Measurements from ENCODE around the gene SHMT1.
"Not testable (repeated sequence)": the region's sequence is repeated elsewhere in the genome, so short reads cannot be mapped to it uniquely, and the experiment has no call there.

The SHMT1 gene

DNA sequence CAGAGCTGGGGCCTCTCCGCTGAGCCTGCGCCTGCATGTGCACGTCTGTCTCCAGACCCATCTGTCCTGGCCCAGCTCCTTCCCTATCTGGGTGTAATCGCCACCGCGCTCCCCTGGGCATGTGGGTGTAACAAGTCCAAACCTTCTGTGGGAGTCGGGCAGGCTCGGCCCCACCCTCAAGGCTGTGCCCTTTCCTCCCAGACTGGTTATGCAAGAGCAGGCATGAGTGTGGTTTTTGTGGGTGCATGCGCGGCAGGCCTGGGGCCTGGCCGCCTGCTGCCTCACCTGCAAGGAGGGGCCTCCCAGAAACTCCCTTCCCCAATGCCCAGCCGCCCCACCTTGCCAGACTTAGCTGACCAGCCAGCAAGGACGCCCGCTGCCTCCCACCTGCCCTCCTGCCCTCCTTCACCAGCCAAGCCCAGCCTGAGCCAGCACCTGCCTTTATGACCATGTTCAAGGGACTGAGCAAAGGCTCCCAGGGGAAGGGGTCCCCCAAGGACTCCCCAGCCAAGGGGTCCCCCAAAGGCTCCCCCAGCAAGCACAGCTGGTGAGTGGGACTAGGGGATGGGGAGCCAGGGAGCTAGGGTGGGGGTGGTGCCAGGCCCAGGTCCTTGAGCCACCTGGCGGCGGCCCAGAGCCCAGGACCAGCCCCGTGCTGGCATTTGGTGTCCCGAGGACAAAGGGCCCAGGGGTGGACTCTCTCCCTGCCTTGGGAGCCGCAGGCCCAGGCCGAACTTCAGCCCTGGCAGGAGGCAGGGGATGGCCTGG lies 14.3 kb upstream of the SHMT1 start, which contains the start of gene EVPLL:
Gene EVPLL (plus strand): TSS at position 342 of the 768 bp plus-strand sequence. CDS start 3,160 bp downstream, outside the sequence.
- DNase-seq, result peak; percentile 13

- DNase-seq, result no peak
Measured at GRCh38 chr17:18374216-18374615, 10.9 kb upstream of the SHMT1 start.

DNA sequence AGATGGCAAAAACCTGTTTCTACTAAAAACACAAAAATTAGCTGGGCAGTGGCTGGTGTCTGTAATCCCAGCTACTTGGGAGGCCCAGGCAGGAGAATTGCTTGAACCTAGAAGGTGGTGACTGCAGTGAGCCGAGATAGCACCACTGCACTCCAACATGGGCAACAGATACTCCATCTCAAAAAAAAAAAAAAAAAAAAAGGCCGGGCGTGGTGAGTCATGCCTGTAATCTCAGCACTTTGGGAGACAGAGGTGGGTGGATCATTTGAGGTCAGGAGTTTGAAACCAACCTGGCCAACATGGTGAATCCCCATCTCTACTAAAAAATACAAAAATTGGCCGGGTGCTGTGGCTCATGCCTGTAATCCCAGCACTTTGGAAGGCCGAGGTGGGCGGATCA lies 9.8 kb upstream of the SHMT1 start:
- DNase-seq, result not testable (repeated sequence)

- no peak for DNase-seq
Measured at GRCh38 chr17:18371455-18371854, 8.1 kb upstream of the SHMT1 start.

DNA sequence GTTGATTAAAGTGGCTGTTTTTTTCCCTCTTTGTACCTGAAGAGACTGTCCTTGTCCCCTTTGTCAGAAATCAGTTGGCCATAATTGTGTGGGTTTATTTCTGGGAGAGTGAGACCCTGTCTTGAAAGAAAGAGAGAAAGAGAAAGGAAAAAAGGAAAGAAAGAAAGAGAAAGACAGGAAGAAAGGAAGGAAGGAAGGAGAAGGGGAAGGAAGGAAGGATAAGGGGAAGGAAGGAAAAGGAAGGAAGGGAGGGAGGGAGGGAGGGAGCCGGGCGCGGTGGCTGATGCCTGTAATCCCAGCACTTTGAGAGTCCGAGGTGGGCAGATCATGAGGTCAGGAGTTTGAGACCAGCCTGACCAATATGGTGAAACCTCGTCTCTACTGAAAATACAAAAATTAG lies 7.4 kb upstream of the SHMT1 start:
- DNase-seq, result no peak

DNA sequence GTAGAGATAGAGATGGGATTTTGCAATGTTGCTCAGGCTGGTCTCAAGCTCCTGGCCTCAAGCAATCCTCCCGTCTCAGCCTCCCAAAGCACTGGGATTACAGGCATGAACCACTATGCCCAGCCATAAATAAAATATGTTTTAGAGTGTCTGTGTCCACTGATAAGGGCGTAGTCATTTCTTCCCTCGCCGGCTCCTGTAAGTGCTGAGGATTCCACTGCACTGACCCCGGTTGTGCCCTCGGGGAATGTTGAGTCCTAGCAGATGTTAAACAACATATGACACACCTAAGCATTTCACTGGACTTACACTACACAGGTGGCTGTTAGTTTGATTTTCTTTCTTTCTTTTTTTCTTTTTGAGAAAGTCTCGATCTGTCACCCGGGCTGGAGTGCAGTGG lies 5.6 kb upstream of the SHMT1 start:
- no peak for DNase-seq

DNA sequence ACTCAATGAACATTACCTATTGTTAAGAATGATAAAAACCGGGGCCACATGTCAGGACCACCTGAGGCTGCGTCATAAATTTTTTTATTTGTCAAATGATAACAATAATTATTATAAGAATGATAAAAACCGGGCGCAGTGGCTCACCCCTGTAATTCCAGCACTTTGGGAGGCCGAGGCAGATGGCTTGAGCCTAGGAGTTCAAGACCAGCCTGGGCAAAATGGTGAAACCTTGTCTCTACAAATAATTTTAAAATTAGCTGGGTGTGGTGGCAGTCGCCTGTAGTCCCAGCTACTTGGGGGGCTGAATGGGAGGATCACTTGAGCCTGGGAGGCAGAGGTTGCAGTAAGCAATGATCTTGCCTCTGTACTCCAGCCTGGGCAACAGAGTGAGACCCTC lies 816 bp upstream of the SHMT1 start:
- no peak for DNase-seq

DNA sequence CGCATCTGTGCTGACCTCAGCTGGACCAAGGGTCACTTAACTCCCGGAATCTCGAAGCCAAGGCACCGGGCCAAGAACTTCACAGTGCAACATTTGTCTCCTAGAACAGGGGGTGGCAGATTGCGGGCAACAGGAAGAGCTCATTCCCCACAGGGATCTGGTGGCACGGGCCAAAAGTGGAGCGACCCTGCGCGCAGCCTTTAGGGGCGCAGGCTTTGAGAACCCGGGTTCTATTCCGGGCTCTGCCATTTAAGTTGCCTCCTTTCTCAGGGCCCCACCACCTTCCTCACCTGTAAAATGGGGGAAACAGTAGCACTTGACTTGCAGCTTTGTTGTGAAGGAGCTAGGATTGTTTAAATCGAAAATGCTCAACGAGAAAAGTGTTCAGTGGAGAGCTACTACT lies 651 bp downstream of the SHMT1 start:
- no peak for DNase-seq

GRCh38 chr17:18361837-18362697 lies 1.3 kb downstream of the SHMT1 start:
- no peak for DNase-seq

DNA sequence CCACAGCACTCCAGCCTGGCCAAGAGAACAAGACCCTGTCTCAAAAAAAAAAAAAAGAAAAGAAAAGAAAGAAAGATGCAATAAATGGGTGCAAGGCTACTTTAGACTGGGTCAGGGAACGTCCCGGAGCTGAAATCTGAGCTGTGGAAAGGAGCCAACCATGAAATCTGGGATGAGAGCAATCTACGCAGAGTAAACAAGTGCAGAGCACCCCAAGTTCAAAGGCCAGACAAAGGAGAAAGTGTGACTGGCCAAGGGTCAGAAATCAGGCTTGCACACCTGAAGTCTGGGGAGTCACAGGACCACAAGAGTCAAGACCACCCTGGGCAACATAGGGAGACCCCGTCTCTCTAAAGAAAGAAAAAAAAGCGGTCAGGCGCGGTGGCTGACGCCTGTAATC lies 2.8 kb downstream of the SHMT1 start:
- DNase-seq, result no peak

DNA sequence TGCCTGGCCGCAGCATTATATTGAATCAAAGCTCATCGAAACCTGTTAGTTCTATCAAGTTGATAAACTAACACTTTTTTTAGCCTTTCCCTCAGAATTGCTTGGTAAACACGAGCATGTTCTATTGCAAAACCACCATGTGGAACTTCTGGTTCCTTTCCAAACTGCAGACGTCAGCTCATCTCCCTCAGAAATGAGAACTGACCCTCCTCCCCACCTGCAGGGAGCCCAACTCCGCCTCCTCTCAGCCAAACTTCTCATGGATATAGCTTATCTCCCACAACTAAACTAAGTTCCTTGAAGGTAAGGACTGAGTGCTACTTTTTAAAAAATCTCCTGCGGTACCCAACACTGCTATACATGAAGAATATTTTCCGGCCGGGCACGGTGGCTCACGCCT lies 6.7 kb downstream of the SHMT1 start:
- DNase-seq, result no peak

GRCh38 chr17:18353541-18353940 lies 9.8 kb downstream of the SHMT1 start:
- DNase-seq, result no peak

DNA sequence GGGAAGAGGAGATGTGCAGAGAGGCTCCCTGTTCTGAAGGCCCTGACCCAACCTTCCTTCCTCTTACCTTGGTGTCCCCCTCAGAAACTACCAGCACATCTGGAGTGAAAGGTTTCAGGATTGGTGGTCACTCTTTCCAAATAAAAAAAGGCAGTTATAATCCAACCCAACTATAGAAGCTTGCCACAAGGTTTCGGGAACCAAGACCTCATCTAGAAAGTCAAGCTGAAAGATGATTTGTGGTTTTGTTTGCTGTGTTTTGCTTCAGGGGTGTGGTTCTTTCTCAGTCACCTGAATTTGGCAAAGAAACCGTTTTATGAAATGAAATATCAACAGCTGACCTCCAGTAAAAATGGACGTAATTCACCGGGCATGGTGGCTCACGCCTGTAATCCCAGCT lies 19.3 kb downstream of the SHMT1 start:
- no peak for DNase-seq

DNA sequence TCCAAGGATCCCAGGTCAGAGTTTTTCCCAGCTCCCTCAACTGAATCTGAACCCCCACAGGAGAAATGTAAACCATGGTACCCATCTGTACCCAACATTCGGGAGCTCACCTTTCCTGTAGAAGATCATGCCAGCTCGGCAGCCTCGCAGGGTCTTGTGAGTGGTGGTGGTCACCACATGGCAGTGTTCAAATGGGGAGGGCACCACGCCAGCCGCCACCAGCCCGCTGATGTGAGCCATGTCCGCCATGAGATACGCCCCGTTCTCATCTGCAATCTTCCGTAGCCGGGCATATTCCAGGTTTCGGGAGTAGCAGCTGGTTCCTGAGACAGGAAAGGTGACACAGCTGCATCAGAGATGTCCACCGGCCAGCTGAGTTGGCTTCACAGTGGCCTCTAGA lies 23.4 kb downstream of the SHMT1 start:
- DNase-seq, result no peak

- not testable (repeated sequence) for DNase-seq
Measured at GRCh38 chr17:18338158-18338557, 25.2 kb downstream of the SHMT1 start.

DNA sequence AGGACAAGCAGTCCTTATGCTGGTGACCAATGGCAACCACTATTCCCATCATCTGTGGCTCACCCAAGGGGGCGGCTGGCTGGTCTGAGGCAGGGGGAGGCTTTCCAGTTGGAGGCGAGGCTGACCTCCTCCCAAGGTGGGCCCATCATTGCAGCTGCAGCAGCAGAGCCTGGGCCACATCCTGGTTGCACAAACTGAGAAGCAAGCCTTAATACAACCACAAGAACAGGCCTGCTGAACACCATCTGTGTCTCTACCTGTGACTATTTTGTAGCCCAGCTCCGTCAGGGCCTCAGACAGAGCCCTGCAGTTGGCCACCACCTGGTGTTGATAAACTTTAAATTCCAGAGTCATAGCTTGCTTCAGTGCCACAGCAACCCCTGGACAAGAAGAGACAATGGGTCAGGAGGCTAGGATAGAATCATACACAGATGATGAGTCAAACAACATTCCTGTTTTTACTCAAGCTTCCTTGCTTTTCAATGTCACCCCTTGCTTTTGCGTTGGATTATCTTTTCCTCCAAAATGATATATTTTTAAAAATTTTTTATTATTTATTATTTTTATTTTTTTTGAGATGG lies 30.4 kb downstream of the SHMT1 start:
- DNase-seq, result no peak

DNA sequence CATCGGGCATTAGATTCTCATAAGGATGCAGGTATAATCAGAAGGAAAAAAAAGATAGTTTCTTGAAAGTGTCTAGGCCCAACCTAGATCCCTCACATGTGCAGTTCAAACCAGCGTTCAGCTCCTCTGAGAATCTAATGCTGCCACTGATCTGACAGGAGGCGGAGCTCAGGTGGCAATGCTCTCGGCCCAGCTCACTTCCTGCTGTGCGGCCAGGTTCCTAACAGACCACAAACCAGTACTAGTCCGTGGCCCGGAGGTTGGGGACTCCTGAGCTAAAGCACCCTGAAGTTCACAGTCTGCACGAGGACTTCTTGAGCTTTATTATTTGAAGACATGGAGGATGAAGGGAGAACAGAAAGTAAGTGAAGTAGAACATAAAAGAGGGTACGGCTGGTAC lies 31.5 kb downstream of the SHMT1 start:
- DNase-seq, result no peak

DNA sequence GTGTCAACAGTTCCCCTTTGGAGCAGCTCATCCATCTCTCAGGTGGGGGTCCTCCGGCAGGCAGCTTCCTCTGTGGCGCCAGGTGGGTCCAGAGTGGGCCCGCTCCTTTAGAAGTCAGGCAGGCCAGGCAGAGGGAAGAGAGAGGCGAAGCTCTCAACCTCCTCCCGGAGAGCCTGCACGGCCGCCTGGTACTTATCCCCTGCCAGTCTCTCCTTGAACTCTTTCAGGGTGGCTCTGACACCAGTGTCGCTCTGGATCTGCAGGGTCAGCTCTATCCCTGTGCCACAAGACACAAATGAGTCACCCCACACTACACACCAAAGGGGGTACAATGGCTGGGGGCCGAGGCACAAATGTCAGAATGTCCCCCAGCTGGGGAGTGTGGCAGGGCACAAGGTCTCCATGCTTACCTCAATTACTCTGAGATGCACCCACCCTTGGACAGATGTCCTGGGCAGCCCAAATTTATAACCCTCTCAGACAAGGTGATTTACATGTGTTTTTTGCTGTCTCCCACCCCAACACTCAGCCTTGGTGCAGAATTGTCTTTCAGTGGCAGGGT lies 34.6 kb downstream of the SHMT1 start:
- no peak for DNase-seq

DNA sequence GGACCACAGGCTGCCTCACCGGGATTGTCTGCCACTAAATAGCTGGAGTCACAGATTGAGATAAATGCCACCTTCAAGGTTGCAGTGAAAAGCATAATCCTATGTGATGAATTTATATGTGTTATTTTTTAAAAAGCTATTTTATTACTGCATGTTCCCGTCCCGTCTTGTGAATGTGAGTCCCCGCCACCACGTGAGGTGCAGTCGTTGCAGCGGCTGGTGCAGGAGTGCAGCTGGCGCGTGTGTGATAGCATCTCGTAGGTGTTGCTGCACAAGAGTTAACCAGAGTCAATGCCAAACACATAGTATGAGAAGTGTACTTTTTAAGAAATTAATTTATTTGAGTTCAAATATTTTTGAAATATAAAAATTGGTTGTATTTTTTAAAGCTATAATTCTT lies 35.8 kb downstream of the SHMT1 start:
- DNase-seq, result no peak

- DNase-seq, result no peak
Measured at GRCh38 chr17:18327093-18327492, 36.3 kb downstream of the SHMT1 start.

DNA sequence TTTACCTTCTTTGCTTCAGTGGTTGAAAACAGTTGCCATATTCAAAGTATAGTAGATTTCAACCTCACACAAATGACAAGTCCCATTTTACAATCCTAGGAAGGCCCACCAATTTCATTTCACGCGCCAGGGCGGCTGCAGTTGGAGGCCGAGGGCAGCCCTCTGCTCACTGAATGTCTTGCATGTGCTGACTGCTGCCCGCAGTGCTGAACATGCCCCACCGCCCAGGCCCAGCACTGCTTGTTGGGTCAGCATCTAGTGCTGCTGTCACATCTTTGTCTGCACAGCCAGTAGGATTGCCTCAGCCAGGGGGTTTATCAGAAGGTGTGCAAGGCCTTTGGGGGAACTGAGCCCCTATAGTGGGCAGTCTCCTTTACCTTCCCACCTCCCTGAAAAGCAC lies 36.8 kb downstream of the SHMT1 start:
- no peak for DNase-seq

GRCh38 chr17:18326039-18326438 lies 37.3 kb downstream of the SHMT1 start:
- no peak for DNase-seq

All from NCI-H1694 treated with DMSO at 0.1 percent for 48 hours (cell line).